NB4 (cell line): ENCODE measurements around the gene CLEC17A.

Experiments used
- POLR2A ChIP-seq: IDR thresholded peaks from 2 replicates; pipeline ENCODE4 v1.6.1; 2011; ENCODE audit warnings: mild to moderate bottlenecking; ENCODE audit not compliant: insufficient read length; ENCODE audit errors: extremely low read depth
- TF ChIP-seq, protein P1 (sequence below): IDR thresholded peaks from one replicate; pipeline ENCODE4 v1.5.1; 2012; ENCODE audit warnings: low read depth, low read length

DNA sequence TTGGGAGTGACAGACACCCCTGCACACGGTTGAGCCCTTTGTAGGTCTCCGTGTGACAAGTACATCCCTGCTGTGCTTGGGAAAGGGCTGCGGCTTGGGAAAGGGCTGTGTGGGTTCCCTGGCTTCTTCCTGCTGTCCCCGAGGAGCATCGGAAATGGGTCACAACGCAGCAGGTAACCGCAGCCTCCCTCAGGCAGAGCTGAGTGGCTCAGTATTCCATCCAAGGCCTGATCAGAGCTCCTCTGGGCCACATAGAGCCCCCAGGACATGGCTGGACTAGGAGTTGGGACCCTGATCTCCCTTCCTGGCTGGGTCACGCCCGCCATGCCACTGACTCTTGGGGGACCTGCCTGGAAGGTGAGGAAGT, 37.2 kb upstream of the CLEC17A start:
- TF ChIP-seq, protein P1, sequence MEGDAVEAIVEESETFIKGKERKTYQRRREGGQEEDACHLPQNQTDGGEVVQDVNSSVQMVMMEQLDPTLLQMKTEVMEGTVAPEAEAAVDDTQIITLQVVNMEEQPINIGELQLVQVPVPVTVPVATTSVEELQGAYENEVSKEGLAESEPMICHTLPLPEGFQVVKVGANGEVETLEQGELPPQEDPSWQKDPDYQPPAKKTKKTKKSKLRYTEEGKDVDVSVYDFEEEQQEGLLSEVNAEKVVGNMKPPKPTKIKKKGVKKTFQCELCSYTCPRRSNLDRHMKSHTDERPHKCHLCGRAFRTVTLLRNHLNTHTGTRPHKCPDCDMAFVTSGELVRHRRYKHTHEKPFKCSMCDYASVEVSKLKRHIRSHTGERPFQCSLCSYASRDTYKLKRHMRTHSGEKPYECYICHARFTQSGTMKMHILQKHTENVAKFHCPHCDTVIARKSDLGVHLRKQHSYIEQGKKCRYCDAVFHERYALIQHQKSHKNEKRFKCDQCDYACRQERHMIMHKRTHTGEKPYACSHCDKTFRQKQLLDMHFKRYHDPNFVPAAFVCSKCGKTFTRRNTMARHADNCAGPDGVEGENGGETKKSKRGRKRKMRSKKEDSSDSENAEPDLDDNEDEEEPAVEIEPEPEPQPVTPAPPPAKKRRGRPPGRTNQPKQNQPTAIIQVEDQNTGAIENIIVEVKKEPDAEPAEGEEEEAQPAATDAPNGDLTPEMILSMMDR: no peak
- no peak for TF ChIP-seq POLR2A
